AG20443 (cell line): ENCODE results near the gene LAG3.
A peak's percentile ranks its signal among the peaks of the same experiment; 100 is the strongest.

Source experiments
- DNase-seq: peaks from one replicate; pipeline ENCODE4 v3.0.0; 2012; ENCODE audit warnings: low spot score, mixed read lengths

LAG3 gene

GRCh38 chr12:6823182-6824084 is 51.1 kb downstream of the LAG3 start:
- no peak for DNase-seq

DNA sequence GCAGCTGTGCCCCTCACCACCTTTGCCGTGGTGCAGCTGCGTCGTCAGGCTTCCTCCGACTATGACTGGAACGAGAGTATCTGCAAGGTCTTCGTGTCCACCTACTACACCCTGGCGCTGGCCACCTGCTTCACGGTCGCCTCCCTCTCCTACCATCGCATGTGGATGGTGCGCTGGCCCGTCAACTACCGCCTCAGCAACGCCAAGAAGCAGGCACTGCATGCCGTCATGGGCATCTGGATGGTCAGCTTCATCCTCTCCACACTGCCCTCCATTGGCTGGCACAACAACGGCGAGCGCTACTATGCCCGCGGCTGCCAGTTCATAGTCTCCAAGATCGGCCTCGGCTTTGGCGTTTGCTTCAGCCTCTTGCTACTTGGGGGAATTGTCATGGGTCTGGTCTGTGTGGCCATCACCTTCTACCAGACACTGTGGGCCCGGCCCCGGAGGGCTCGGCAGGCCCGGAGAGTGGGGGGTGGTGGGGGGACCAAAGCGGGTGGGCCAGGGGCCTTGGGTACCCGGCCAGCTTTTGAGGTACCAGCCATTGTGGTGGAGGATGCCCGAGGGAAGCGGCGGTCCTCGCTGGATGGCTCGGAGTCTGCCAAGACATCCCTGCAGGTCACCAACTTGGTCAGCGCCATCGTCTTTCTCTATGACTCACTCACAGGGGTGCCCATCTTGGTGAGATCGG is 51.9 kb downstream of the LAG3 start:
- DNase-seq, result no peak

DNA sequence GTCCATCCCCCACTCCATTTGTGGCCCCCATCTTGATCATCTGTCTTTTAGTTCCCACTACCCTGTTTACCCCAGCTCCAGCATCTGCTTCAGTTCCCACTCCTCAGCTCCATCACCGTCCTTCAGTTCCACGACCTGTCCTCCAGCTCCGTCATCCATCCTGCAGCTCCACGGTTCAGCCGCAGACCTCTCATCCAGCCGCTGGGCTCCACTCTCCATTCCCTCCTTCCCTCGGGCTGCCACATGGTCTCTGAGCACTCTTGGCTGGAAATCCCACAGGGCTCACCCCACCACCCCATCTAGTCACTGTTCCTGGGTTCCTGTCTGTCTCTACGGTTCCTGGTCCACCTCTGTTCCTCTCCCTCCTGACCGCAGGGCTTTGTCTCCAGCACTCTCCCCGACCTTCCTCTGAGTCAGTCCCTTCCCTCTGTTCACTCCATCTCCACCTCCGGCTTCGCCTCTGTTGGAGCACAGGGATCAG is 52.6 kb downstream of the LAG3 start:
- peak; percentile 48 for DNase-seq

DNA sequence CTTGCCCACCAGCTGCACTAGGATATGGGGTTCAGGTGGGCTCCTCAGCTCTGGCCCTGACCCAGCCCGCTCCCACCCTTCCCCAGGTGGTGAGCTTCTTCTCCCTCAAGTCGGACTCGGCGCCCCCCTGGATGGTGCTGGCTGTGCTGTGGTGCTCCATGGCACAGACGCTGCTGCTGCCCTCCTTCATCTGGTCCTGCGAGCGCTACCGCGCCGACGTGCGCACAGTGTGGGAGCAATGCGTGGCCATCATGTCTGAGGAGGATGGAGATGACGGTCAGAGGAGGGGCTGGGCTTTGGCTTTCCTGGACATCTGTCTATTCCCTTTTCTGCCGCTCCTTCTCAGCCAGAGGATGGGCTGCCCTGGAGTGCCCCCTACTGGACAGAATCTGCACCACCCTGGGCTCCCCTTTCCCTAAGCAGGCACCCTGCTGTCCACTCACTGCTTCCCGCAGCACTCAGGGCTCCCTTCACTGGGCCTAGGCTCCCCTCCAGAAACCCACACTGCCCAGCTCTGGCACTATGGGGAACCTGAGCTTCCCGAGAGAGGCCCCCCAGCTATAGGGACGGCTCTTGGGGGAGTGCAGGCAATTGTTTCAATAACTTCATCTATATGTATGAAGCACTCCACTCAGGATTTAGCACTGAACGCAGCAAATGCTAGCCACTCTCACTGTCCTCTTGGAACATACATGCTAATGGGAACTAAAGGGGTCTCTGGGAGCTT is 53.2 kb downstream of the LAG3 start:
- DNase-seq, result peak; percentile 93

DNA sequence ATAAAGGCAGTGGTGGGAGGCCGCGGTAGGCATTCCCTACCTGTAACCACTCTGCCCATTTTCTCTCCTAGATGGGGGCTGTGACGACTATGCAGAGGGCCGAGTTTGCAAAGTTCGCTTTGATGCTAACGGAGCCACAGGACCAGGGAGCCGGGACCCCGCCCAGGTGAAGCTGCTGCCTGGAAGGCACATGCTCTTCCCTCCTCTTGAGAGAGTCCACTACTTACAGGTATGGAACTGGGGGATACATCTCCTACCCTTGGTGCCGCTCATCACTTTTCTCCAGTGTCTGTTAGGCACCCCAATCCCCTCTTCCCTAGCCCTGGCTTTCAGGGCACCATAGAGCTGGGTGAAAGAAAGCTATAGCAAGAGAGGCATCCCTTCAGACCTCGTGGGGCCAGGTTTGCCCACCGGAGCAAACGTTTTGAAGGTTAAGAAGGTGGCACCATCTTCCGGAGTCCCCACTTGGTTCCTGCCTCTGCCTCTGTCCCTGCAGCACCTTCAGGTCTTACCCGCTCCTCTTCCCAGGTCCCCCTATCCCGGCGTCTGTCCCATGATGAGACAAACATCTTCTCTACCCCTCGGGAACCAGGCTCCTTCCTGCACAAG is 53.9 kb downstream of the LAG3 start:
- no peak for DNase-seq

GRCh38 chr12:6826734-6827436 is 54.6 kb downstream of the LAG3 start:
- DNase-seq, result no peak

GRCh38 chr12:6827437-6827911 is 55.2 kb downstream of the LAG3 start:
- peak; percentile 93 for DNase-seq
